Eye (tissue), 1 donor: ENCODE data around the gene UACA.

ENCODE experiments used
- DNase-seq: peaks from one replicate; pipeline ENCODE4 v3.0.0-alpha.2; 2015

Gene UACA

GRCh38 chr15:70781236-70781635 lies 17.9 kb upstream of the UACA start:
- DNase-seq: no peak

GRCh38 chr15:70778258-70779076 lies 15.1 kb upstream of the UACA start:
- DNase-seq: no peak

DNA sequence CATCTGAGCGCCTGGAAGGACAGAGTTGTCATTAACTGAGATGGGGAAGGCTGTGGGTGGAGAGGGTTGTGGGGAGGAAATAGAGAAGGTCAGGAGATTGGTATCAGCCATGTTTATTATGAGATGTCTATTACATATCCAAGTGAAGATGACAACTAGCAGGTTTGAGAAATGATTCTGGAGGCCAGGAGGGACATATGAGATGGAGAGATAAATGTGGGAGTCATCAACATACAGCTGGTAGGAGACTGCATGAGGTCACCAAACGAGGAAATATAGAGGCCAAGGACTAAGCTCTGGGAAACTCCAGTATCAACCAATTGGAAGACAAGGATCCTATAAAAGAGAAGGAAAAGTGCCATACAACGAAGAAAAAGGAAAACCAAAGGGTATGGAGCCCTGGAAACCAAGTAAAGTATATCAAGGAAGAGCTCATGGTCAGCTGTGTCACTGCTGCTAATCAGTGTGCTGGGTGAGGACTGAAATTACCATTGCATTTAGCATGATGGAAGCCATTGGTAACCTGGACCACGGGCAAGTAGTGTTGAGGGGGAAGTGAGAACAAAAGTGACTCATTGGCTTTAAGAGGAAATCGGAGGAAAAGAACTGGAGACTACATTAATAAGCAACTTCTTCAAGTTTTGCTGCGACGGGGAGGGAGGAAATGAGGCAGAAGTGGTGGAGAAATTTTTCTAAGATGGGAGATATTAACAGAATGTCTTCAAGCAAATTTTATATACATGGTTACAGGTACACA lies 14.0 kb upstream of the UACA start:
- DNase-seq: no peak

DNA sequence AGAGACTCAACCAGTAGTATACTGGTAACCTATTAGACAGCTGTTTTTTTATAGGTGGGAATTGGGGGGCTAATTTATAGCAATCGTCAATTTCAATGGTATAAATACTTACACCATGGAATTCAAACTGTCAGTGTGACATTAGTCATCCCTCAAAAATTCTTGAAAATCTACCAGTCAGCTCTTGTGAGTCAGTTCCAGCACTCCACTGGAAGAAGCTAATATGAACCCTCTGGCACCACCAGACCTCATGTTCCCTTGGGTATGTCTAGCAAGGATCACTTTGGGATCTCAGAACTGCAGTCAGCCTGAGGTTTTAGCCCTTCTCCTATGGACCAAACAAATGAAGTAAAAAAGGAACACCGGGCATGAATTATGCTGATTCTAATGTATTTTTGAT lies 11.8 kb upstream of the UACA start:
- no peak for DNase-seq

GRCh38 chr15:70772402-70772801 lies 9.0 kb upstream of the UACA start:
- DNase-seq: no peak

GRCh38 chr15:70770863-70771262 lies 7.5 kb upstream of the UACA start:
- no peak for DNase-seq

- DNase-seq: no peak
These were observed 5.0 kb upstream of the UACA start for GRCh38 chr15:70768257-70768883.

GRCh38 chr15:70767667-70768066 lies 4.3 kb upstream of the UACA start:
- no peak for DNase-seq

GRCh38 chr15:70766597-70766996 lies 3.2 kb upstream of the UACA start:
- DNase-seq: no peak

DNA sequence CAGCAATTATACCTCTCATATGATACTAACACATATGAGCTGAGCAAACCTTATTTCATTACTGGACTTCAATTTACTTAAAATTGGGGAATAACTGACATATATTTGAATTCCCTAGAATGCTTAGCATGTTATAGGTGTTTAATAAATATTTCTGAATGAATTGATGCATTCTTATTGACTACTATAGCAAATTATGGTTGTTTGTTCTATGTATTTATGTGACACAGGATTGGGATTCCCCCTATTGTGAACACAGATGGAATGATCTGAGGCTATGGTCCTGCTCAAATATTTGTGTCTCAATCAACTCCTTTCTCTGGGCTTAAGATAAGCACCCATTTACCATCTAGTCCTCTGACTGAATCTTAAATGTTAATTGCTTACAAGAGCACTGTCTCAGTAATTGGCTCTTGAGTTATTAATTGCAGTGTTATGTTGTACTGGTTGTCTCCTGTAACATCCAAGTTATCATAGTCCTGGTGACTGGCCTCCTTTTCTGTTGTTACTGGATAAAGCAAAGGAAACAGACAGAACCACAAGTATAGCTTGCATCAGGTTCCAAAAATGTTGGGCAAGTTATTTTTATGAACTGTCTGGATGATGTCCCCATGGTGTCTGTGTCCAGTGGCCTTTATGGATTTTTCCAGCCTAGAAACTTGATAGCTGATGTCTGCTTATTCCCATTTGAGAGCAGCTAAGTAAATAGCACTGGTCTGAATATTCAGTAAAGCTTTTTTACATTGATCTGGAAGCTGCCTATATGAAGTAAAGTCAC lies 2.3 kb upstream of the UACA start:
- DNase-seq: no peak

- DNase-seq: no peak
These were observed 782 bp upstream of the UACA start for GRCh38 chr15:70763950-70764730.

DNA sequence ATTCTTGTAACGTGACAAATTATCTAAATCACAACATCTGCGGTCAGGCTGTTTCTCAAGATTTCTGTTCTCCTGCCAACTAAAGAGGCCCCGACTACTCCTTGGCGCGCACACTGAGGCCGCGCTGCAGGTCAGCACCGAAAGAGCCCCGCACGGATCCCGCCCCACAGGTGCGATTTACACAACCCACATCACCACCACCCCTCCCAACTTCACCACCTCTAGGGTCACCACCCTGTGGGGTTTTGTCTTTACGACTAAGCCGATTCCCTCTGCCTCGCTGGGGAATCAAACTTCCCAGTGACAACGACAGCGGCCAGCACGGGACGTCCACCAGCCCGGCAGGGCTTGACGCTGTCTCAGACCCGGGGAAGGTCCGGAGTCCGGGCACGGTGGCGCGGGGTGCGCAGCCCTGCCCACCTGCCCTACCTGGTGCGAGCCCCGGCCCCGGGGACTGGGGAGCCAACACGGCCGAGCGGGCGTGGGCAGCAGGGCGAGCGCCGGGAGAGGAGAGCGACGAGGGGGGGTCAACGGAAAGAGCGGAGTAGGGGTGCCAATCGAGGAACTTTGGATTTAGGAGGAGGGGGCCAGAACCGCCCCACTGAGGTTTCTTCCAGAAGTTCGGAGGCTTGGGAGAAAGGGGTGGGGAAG lies 764 bp downstream of the UACA start:
- peak; percentile 75 for DNase-seq

GRCh38 chr15:70761931-70762468 lies 1.4 kb downstream of the UACA start:
- DNase-seq: no peak

DNA sequence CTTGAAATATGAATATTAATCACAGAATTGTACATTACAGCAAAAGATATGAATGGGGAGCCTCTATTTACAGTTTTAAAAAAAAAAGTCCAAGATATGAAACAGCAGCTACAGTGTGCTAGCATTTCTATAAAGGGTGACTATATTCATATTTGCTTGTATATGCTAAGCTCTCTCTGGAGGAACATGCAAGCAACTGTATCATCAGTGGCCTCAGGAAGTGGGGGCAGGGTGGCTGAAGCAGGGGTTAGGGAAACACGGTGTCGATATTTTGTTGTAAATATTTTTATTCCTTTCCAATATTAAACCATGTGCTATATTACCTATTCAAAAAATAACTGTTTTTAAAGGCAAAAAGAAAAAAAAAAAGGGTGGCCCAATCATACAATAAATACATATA lies 2.3 kb downstream of the UACA start:
- DNase-seq: no peak

DNA sequence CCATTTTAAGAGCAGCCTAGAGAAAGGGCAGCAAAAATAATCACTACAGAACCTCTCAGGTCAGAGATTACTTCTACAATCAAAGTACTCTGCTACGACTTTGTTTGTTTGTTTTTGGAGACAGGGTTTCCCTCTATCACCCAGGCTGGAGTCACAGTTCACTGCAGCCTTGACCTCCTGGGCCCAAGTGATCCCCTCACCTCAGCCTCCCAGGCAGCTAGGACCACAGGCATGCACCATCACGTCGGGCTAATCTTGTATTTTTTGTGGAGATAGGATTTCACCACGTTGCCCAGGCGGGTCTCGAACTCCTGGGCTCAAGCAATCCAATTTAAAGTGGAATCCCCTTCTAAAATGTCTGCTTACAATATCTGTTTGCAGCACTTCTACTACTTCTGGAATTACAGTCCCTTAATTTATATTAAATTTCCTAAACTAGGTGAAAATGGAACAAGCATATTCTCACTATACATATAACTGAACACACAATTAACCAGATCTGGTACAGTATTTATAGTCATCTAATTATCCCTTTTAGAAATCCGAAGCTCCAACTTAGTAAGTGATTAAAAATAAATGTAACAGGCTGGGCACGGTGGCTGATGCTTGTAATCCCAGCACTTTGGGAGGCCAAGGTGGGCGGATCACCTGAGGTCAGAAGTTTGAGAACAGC lies 4.4 kb downstream of the UACA start:
- no peak for DNase-seq

DNA sequence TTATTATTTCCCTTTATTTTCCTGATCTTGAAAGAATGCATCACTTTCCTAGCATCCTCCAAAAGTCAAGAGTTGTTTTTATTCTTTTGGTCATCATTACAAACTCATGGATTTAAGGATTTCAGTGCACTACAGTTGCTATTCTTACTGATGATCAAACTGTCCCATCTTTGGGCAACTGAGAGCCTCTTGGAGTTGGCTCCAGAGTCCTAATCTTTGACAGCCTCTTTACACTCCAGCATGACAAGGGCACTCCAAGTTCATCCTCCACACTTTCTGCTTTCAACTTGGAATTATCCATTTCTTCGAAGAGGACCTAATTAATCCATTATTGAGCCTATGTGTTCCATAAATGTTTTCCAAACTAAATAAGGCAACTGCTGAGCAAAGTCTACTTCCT lies 5.7 kb downstream of the UACA start:
- no peak for DNase-seq

DNA sequence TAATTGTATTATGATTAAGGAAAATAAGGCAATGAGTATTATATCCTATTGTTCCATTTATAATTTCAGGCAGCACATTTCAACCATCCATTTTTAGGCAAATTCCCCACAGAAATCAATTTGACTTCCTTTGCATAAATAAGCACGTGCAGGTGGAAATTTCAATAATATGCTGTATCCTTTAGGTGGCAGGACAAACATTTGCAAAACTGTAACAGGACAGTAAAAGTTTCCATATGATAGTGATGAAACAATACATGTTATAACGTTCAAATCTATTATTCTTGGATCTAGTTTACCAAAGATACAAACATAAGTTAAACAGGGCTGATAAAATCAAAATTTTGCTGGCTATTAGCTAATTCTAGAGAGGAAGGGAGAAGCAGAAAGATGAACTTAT lies 8.5 kb downstream of the UACA start:
- DNase-seq: no peak

DNA sequence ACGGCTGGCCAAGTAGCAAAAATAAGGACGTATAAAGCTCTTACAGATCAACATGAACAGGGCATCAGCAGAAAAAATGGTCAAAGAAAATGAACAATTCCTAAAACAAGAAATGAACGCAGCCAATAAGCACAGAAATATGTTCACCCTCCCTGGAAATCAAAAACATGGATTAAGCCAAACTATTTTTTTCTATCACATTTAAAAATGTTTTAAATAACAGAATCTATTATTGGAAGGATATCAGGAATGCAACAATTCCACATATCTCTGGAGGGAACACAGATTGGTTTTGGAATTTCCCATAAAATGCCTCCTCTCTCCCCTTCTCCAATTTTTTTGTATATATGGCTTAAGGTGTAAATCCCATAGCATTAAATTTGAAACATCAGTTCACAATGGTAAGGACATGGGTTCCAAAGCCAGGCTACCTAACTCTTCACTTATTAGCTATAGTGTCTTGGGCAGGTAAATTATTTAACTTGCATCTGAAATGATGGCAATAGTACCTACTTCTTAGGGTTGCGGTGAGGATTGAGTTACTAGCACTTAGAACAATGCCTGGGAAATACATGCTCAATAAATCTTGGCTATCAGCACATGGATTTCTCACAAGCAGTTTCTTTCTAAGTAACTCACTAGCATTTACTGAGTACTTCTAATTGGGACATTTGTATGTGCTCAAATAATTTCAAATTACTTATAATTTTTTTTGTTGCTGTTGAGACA lies 10.1 kb downstream of the UACA start:
- DNase-seq: no peak

GRCh38 chr15:70752193-70752635 lies 11.1 kb downstream of the UACA start:
- no peak for DNase-seq
